Muscle layer of duodenum (tissue), 2 donors: ENCODE measurements around the gene ENAM.
"Not testable (repeated sequence)": the region's sequence is repeated elsewhere in the genome, so short reads cannot be mapped to it uniquely, and the experiment has no call there.

Experiments
- H3K27ac ChIP-seq: one replicate; pipeline ENCODE4 v1.7.0; 2013; ENCODE audit warnings: mild to moderate bottlenecking, low read length
- H3K27me3 ChIP-seq: one replicate; pipeline ENCODE4 v1.7.0; 2013; ENCODE audit warnings: low read depth, mild to moderate bottlenecking, control low read depth, low read length
- H3K36me3 ChIP-seq, 2 donors: one replicate each; pipeline ENCODE4 v1.7.0; 2013; ENCODE audit warnings: low read length in 2 of 2, control low read depth in 1 of 2, mild to moderate bottlenecking in 1 of 2; ENCODE audit not compliant: insufficient read depth in 2 of 2, control insufficient read depth in 1 of 2
- H3K4me1 ChIP-seq, 2 donors: one replicate each; pipeline ENCODE4 v1.7.0; 2013; ENCODE audit warnings: low read length in 2 of 2, mild to moderate bottlenecking in 2 of 2, control low read depth in 1 of 2, moderate library complexity in 1 of 2; ENCODE audit not compliant: insufficient read depth in 2 of 2, control insufficient read depth in 1 of 2
- H3K4me3 ChIP-seq, 2 donors: one replicate each; pipeline ENCODE4 v1.7.0; 2013; ENCODE audit warnings: low read length in 2 of 2, low read depth in 1 of 2, mild to moderate bottlenecking in 1 of 2
- H3K9me3 ChIP-seq, 2 donors: one replicate each; pipeline ENCODE4 v1.7.0; 2013; ENCODE audit warnings: low read length in 2 of 2, control low read depth in 1 of 2, mild to moderate bottlenecking in 1 of 2; ENCODE audit not compliant: control insufficient read depth in 1 of 2
- donor health status: healthy.

The ENAM gene

DNA sequence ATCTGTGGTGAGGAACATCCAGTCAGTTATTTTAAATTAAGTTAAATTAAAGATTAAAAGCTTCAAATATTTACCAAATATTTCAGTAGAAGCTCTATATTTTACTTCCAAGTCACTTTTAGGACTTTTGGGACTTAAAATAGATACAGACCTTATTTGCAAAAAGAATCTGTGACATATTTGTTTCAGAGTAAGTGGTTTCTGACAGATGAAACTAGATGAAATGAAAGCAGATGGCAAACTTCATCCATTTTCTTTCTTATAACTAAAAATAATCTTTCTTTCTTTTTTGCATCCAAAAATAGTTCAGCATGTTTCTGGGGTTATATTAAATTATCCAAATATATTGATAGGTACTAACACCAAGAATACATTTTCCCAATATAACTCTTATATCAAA, 53.2 kb downstream of the ENAM start:
- H3K9me3 ChIP-seq: no peaks in the 10 kb centered on the region
- H3K4me1 ChIP-seq: no peaks in the 10 kb centered on the region
- no peaks in the 10 kb centered on the region for H3K36me3 ChIP-seq
- no peaks in the 10 kb centered on the region for H3K27me3 ChIP-seq
- no peak overlapping the region for H3K4me3 ChIP-seq
- H3K27ac ChIP-seq: no peak overlapping the region

DNA sequence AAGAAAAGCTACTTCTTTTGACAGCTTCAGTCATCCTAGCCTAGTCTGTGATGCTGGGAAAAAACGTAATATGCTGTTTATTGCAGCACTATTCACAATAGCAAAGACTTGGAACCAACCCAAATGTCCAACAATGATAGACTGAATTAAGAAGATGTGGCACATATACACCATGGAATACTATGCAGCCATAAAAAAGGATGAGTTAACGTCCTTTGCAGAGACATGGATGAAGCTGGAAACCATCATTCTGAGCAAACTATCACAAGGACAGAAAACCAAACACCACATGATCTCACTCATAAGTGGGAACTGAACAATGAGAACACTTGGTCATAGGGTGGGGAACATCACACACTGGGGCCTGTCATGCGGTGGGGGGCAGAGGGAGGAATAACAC, 53.6 kb downstream of the ENAM start:
- H3K4me3 ChIP-seq, H3K27ac ChIP-seq, H3K9me3 ChIP-seq, H3K36me3 ChIP-seq, H3K4me1 ChIP-seq, H3K27me3 ChIP-seq: not testable (repeated sequence)

DNA sequence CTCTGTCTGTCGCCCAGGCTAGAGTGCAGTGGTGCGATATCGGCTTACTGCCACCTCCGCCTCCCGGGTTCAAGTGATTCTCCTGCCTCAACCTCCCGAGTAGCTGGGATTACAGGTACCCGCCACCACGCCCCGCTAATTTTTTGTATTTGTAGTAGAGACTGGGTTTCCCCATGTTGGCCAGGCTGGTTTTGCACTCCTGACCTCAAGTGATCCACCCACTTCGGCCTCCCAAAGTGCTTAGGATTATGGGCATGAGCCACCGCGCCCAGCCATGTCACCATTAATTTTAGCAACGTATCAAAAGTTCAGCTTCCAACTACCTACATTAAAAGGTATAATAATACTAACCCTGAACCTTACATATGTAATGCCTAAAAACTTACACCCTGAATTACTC, 58.8 kb downstream of the ENAM start:
- Histone ChIP-seq H3K27ac (peak overlapping the region; percentile 99), H3K27me3 (no peaks in the 10 kb centered on the region), H3K4me3 (peak overlapping the region; percentile 87 to 96), H3K9me3 (no peaks in the 10 kb centered on the region), H3K36me3 (no peaks in the 10 kb centered on the region), H3K4me1 (peaks cover 4 to 23% of the 10 kb centered on the region in 2 donors)

DNA sequence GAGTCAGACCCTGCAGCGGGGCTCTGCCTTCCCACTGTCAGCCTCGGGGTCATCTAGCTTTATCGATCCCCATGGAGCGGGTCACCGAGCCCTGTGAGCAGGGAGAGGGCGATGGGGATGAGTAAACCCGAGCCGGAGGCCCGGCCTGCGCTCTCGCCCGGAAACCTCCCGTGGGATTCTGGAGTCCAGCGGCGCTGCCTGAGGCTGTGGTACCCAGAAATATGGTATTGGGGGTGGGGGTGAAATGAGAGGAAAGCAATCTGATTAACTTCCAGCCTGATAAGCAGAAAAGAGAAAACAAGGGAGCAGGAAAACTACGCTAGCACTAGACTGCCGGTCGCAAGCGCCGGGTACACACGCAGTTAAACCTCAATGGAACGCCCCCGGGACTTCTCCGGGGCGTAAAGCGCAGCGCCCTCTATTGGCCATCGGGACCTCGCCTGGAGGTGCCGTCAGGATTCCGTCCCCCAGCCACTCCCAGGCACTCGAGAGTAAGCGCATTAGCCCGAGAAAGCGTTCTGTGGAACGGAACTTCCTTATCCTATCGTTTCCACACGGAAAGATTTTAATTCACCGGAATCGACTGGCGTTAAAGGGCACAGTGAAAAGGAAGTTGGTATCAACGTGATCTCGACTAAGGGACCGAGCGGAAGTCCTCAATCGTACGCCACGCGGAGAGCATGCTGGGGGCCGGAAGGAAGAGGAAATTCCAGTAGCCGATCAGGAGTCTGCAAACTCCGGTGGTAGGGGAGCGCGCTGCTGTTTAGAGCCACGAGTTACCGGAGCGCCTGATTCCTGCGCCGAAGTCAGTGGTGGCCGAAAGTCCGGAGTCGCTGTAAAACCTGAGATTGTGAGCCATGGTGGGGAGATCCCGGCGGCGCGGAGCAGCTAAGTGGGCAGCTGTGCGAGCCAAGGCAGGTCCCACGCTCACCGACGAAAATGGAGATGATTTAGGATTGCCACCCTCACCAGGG, 59.6 kb downstream of the ENAM start, which contains the start of gene UTP3:
TSS of gene UTP3 (plus strand) at position 712 of the 974 bp plus-strand sequence. CDS start at position 858, 146 bp downstream.
- Histone ChIP-seq H3K4me3 (peak within 1 kb of the TSS; percentile 87 to 96), H3K27ac (peak within 1 kb of the TSS; percentile 99), H3K36me3 (no peaks in the 10 kb centered on the region), H3K27me3 (no peaks in the 10 kb centered on the region), H3K4me1 (peaks cover 4 to 23% of the 10 kb centered on the region in 2 donors), H3K9me3 (no peaks in the 10 kb centered on the region)

DNA sequence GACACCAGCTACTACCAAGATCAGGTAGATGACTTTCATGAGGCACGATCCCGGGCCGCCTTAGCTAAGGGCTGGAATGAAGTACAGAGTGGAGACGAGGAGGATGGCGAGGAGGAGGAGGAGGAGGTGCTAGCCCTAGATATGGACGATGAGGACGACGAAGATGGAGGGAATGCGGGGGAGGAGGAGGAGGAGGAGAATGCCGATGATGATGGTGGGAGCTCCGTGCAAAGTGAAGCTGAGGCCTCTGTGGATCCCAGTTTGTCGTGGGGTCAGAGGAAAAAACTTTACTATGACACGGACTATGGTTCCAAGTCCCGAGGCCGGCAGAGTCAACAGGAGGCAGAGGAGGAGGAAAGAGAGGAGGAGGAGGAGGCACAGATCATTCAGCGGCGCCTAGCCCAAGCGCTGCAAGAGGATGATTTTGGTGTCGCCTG, 60.3 kb downstream of the ENAM start:
- H3K36me3 ChIP-seq: no peaks in the 10 kb centered on the region
- H3K4me1 ChIP-seq: peaks cover 4 to 23% of the 10 kb centered on the region in 2 donors
- no peaks in the 10 kb centered on the region for H3K9me3 ChIP-seq
- H3K4me3 ChIP-seq: peak overlapping the region; percentile 87 to 96
- no peaks in the 10 kb centered on the region for H3K27me3 ChIP-seq
- peak overlapping the region; percentile 99 for H3K27ac ChIP-seq

DNA sequence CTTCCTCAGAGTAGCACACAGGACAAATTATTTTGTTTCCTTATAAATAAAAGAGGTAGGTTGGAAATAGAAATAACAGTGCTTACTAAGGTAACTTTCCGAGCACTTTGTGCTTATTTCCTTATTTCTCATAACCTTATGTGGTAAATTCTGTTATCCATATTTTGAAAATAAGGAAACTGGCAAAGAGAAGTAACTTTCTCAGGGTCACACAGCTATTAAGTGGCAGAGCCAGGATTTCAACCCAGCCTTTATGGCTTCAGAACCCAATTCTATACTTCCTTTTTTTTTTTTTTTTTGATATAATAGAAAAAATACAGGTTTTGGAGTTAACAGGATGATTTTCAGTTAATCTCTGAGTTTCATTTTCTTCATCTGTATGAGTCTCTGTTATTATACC, 63.1 kb downstream of the ENAM start:
- no peak overlapping the region for H3K27ac ChIP-seq
- no peaks in the 10 kb centered on the region for H3K27me3 ChIP-seq
- peaks cover 4 to 23% of the 10 kb centered on the region in 2 donors for H3K4me1 ChIP-seq
- no peak overlapping the region for H3K4me3 ChIP-seq
- no peaks in the 10 kb centered on the region for H3K9me3 ChIP-seq
- H3K36me3 ChIP-seq: no peaks in the 10 kb centered on the region

DNA sequence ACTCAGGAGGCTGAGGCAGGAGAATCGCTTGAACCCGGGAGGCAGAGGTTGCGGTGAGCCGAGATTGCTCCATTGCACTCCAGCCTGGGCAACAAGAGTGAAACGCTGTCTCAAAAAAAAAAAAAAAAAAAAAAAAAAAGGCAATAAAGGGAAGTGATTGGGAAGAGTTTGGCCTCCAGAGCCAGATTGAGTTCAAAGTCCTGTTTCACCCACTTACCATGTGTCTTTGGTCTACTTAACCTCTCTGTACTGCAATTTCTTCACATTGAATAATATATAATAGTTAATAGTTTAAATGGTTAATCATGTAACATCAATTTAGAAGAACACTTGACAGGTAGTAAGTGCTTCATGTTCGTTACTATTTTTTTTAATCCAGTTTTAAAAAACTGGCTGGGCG, 66.1 kb downstream of the ENAM start:
- H3K4me3 ChIP-seq, H3K9me3 ChIP-seq, H3K27me3 ChIP-seq, H3K27ac ChIP-seq, H3K36me3 ChIP-seq: not testable (repeated sequence)
- peaks cover 4 to 15% of the 10 kb centered on the region in 2 donors for H3K4me1 ChIP-seq
